ENCODE results near the gene PRSS27.
"Not testable (repeated sequence)": the region's sequence is repeated elsewhere in the genome, so short reads cannot be mapped to it uniquely, and the experiment has no call there.

The PRSS27 gene

GRCh38 chr16:2721634-2722173 lies 1.7 kb upstream of the PRSS27 start:
- DNase-seq: not testable (repeated sequence)

- DNase-seq: peak; percentile 94
Observed at GRCh38 chr16:2720719-2721633, 952 bp upstream of the PRSS27 start.

GRCh38 chr16:2719328-2720063 lies 528 bp downstream of the PRSS27 start:
- no peak for DNase-seq

GRCh38 chr16:2717383-2718263 lies 2.4 kb downstream of the PRSS27 start:
- DNase-seq: no peak

- DNase-seq: no peak
Observed at GRCh38 chr16:2716948-2717347, 3.1 kb downstream of the PRSS27 start.

- no peak for DNase-seq
Observed at GRCh38 chr16:2715966-2716885, 3.8 kb downstream of the PRSS27 start.

- peak; percentile 90 for DNase-seq
Observed at GRCh38 chr16:2715519-2715918, 4.5 kb downstream of the PRSS27 start.

GRCh38 chr16:2715064-2715463 lies 5.0 kb downstream of the PRSS27 start:
- DNase-seq: no peak

GRCh38 chr16:2713985-2714774 lies 5.8 kb downstream of the PRSS27 start:
- DNase-seq: no peak

- DNase-seq: no peak
Observed at GRCh38 chr16:2713523-2713922, 6.5 kb downstream of the PRSS27 start.

- no peak for DNase-seq
Observed at GRCh38 chr16:2712546-2712945, 7.5 kb downstream of the PRSS27 start.

GRCh38 chr16:2712063-2712441 lies 8.0 kb downstream of the PRSS27 start:
- no peak for DNase-seq

- DNase-seq: no peak
Observed at GRCh38 chr16:2711370-2712062, 8.5 kb downstream of the PRSS27 start.

GRCh38 chr16:2710711-2711231 lies 9.3 kb downstream of the PRSS27 start:
- no peak for DNase-seq

- DNase-seq: no peak
Observed at GRCh38 chr16:2710021-2710710, 9.9 kb downstream of the PRSS27 start.

GRCh38 chr16:2709588-2709984 lies 10.4 kb downstream of the PRSS27 start:
- DNase-seq: no peak

- no peak for DNase-seq
Observed at GRCh38 chr16:2708955-2709587, 11.0 kb downstream of the PRSS27 start.

- DNase-seq: no peak
Observed at GRCh38 chr16:2708290-2708639, 11.8 kb downstream of the PRSS27 start.

Measured in activated CD8-positive, alpha-beta memory T cell treated with anti-CD3 and anti-CD28 coated beads for 24 hours (primary cell).